Measurements from ENCODE around the gene FITM2.
A peak's percentile ranks its signal among the peaks of the same experiment; 100 is the strongest.

DNA sequence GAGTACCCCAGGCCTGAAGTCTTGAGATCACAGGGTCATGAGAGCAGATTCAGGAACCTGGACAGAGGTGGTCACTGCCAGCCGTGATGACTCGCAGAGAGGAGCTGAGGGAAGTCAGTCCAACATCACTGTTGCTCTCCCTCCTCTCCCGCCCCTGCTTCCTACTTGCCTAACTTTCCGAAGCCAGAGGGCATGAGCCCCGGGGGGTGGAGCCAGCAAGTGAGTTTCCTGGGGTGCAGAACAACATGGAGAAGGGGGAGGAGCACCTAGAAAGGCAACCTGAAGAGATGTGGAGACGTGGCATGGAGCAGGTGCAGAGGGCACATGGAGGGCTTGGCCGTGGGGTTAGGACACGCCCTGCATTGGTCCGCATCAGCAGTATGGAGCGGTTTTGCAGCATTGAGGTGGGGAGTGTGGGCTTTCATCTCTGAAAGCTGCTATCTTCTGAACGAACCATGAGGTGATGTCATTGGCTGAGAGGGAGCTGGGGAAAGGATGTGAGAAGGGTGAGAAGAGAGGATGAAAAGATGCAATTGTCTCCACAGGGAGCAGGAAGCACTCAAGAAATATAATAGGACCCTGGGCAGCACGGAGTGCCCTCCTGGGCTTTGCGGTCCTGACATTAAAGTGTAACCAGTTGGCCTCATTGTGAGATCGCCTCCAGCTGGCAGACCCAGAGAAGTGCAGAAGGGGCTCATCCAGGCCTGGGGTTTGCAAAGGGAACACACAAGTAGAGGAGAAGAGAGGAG lies 38.9 kb downstream of the FITM2 start:
- TF ChIP-seq, protein P1, sequence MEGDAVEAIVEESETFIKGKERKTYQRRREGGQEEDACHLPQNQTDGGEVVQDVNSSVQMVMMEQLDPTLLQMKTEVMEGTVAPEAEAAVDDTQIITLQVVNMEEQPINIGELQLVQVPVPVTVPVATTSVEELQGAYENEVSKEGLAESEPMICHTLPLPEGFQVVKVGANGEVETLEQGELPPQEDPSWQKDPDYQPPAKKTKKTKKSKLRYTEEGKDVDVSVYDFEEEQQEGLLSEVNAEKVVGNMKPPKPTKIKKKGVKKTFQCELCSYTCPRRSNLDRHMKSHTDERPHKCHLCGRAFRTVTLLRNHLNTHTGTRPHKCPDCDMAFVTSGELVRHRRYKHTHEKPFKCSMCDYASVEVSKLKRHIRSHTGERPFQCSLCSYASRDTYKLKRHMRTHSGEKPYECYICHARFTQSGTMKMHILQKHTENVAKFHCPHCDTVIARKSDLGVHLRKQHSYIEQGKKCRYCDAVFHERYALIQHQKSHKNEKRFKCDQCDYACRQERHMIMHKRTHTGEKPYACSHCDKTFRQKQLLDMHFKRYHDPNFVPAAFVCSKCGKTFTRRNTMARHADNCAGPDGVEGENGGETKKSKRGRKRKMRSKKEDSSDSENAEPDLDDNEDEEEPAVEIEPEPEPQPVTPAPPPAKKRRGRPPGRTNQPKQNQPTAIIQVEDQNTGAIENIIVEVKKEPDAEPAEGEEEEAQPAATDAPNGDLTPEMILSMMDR (IDR thresholded peaks at IDR 0.05): peak in 1 of 12 donors; percentile 7
- no peak for TF ChIP-seq POLR2A (IDR thresholded peaks at IDR 0.05)

Measured in heart left ventricle (tissue), 13 donors.